Measurements from ENCODE around the gene FILIP1L.

Gene FILIP1L

GRCh38 chr3:100039075-100039474 is 75.2 kb downstream of the FILIP1L start:
- DNase-seq: no peak

GRCh38 chr3:100033903-100034471 is 80.3 kb downstream of the FILIP1L start:
- DNase-seq: peak; percentile 93

GRCh38 chr3:100033184-100033583 is 81.1 kb downstream of the FILIP1L start:
- peak; percentile 97 for DNase-seq

GRCh38 chr3:100032243-100032642 is 82.1 kb downstream of the FILIP1L start:
- peak; percentile 90 for DNase-seq

GRCh38 chr3:100030914-100031425 is 83.3 kb downstream of the FILIP1L start:
- no peak for DNase-seq

GRCh38 chr3:100030346-100030745 is 84.0 kb downstream of the FILIP1L start:
- DNase-seq: no peak

GRCh38 chr3:100029689-100030088 is 84.6 kb downstream of the FILIP1L start:
- DNase-seq: no peak

- no peak for DNase-seq
These were observed 85.2 kb downstream of the FILIP1L start for GRCh38 chr3:100029052-100029451.

- DNase-seq: no peak
These were observed 87.0 kb downstream of the FILIP1L start for GRCh38 chr3:100027321-100027720.

GRCh38 chr3:100024520-100025303 is 89.6 kb downstream of the FILIP1L start:
- peak; percentile 46 for DNase-seq

- DNase-seq: no peak
These were observed 90.7 kb downstream of the FILIP1L start for GRCh38 chr3:100023595-100023994.

GRCh38 chr3:100023150-100023549 is 91.2 kb downstream of the FILIP1L start:
- peak; percentile 67 for DNase-seq

GRCh38 chr3:100022506-100022905 is 91.8 kb downstream of the FILIP1L start:
- no peak for DNase-seq

- DNase-seq: peak; percentile 40
These were observed 93.2 kb downstream of the FILIP1L start for GRCh38 chr3:100020876-100021644.

- DNase-seq: peak; percentile 77
These were observed 94.6 kb downstream of the FILIP1L start for GRCh38 chr3:100019719-100020118.

- no peak for DNase-seq
These were observed 95.5 kb downstream of the FILIP1L start for GRCh38 chr3:100018806-100019205.

GRCh38 chr3:100010087-100010417 is 104.2 kb downstream of the FILIP1L start:
- no peak for DNase-seq

- no peak for DNase-seq
These were observed 104.8 kb downstream of the FILIP1L start for GRCh38 chr3:100009276-100010086.

- no peak for DNase-seq
These were observed 106.1 kb downstream of the FILIP1L start for GRCh38 chr3:100008081-100008698.

- DNase-seq: no peak
These were observed 107.0 kb downstream of the FILIP1L start for GRCh38 chr3:100007313-100007712.

GRCh38 chr3:100006570-100007271 is 107.6 kb downstream of the FILIP1L start:
- DNase-seq: peak; percentile 62
